Esophagus mucosa (tissue), 1 donor: ENCODE data around the gene PHACTR3. TPM values are rescaled to one million over a fixed set of nuclear protein-coding genes. Genes with fewer than 3 reads are reported as not detected.

Experiments used
- ATAC-seq: fragments of 200-7000 bp; cut with Tn5 transposase; one replicate; pipeline ENCODE4 v1.9.1; 2020
- total RNA-seq: library from RNA; stranded (reverse); gene quantifications from one replicate; pipeline ENCODE4 v1.2.4, GENCODE V29; 2023
- donor health status: DM: yes; HTN: yes; CAD: no.

The PHACTR3 gene
- total RNA-seq, 1 donor from 2014 or later, result not detected

DNA sequence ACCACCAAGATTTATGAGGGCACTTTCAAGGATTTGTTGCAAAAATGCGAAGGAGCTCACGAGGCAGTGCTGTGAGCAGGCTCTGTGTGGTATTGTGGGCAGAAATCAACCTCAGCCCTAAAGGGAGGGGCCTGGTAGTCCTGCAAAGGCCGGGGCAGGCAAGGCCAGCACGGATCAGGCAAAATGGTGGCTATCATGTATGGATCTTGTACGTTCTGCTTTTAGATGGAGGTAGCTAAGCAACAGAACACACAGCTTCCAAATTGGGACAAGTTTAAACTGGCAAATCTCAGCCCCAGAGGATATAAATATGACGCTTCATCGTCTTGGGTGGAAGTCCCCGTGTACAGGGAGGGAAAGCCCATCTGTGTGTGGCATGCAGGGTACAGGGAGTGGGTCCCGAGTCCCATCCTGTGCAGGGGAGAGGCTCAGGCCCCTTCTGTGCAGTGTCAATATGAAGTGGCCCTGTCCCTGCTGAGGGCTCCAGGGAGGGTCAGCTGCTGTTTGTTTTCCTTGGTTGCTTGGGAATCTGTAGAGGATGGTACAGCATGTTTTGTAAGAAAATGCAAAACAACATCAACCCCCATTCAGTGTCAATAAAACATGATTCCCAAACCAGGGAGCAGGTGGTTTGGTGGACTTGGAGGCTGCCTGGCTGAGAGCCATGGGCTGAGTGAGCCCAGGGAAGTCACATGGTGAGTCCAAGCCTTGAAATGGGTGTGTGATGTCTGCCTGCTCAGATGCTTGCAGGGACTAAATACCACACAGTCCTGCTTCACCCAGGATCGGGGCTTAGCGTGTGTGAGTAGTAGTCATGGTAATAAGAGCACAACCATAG lies 216.1 kb downstream of the PHACTR3 start:
- no peak for ATAC-seq

DNA sequence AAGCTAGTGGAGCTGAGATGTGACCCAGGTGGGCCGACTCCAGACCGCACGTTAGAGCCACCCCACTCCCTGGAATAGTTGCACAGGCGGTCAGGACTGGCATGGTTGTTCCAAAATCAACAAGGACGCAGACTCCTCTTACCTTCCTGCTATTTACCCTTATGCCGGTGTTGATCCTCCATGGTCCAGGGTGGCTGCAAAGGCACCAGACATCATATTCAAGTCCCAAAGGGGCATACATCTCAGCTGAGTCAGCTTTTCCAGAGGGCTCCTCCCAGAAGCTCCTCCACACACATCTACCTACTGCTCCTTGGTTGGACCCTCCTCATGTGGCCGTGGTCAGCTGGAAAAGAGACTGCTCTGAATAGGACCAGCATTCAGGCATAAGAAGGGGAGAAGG lies 216.9 kb downstream of the PHACTR3 start:
- ATAC-seq, result no peak

DNA sequence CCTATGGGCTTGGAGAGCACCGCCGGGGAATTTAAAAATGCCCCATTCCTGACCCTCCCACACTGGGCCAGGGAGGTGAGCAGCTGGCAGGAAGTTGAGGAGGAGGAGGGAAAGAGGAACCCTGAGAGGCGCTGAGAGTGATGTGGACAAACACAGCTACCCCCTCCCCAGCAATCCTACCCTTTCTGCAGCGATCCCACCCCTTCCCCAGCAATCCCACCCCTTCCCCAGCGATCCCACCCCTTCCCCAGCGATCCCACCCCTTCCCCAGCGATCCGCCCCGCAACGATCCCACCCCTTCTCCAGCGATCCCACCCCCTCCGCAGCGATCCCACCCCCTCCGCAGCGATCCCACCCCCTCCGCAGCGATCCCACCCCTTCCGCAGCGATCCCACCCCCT lies 217.4 kb downstream of the PHACTR3 start:
- no peak for ATAC-seq

DNA sequence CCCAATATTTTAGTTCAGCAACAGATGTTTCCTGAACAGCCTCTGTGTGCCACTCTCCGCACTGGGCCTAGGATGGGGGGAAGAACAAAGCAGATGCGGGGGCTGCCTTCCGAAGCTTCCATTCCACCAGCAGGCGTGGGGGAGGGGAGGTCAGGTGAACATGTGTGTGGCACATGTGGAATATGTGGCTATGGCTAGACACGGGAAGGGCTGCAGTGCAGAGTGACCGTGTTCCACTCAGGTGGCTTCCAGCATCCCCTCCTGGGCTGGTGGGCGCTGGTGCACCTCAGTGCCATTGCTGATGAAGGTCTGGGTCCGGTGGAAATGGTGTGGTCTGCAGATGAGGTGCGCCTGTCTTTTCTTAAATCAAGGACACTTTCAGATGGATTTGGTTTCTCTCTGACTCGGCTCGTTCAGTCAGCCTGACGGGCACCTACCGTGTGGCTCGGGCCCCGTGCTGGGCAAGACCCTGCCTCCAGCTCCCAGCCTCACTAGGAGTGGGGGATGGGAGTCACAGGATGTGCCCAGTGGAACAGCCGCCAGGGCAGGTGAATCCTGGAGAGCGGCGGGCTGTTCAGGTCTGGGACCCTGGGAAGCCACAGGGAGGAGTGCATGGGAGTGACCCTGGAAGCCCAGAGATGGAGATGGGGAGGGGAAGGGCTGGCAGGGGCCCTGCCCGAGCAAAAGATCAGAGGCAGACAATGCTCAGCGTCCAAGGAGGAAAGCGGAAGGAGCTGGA lies 218.1 kb downstream of the PHACTR3 start:
- ATAC-seq, result no peak

DNA sequence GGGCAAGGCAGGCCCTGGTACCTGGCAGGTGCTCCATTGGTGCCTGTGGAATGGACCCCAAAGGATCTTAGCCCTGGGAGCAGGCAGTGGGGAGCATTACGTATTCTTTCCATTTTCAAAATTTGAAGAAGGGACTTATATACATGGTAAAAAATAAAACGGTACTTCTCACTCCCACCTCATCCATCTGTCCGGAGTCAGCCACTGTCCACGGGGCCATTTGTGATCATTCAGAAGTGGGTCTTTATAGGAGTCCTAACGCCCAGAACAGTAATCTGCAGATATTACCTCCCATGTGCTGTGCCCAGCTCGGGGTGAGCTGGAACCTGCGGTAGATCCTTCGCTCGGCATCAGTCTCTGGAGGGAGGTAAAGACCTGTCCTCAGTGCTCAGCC lies 218.7 kb downstream of the PHACTR3 start:
- ATAC-seq, result no peak

DNA sequence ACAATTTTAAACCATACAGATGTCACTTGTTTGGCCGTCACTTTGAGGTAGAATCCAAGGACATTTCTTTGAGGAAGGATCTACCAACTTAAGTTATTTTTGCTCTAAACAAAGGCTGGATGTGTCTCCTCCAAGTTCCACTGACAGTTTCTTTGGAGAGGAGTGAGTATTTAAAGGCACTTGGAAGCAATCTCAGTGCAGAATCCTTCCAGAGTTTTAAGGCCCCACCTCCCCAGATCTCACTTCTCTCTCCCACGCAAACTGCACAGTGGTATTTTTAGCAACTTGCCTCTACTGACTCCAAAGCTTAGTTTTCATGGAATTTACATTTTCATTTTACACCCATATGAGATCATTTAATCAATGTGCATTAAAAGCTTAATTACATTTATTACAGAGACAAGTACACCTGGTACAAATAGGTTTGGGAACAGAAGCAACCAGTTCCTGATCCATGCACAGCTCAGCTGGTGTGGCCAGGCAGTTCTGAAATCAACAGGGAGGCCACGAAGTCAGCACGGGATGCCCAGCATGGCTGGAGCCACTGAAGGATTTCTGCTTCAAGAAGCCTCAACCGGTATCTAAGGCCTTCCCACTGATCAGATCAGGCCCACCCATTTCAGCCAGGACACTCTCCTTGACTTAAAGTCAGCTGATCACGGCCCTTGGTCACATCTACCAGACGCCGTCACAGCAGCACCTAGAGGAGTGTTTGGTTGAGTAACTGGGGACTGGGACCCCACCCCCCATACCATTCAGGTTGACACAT lies 219.3 kb downstream of the PHACTR3 start:
- no peak for ATAC-seq

DNA sequence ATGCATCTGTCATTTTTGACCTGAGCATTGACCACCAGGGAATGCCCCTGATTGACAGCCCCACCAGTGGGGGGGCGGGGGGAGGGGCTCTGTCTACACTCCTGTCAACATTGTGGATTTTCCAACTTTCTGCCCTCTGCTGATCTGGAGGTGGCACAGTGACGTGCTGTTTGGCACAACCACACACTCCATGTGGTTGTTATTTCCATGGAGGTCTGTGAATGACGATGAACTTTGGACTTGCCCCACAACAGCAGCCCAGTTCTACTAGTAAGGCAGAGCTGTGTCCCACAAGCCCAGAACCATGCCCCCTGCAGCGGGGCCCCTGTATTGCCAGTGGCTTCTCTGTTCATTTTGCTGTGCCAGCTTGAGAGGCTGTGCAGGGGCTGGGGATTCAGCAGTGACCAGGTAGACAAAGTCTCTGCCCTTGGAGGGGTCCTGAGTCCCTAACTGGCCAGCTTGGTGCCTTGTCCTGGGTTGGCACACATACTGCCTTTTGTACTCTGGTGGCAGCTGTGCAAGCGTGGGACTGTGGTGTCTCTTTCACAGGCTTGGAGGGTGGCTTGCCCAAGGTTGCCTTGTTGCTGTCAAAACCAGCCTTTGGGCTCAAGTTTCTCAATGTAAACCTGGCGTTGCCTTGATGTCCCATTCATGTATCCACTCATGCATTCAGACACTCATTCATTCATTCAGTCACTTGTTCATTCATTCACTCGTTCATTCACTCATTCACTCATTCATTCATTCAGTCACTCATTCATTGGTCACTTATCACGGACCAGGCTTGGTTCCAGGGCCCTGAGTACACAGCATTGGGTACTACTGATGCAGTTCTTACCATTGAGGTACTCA lies 220.6 kb downstream of the PHACTR3 start:
- no peak for ATAC-seq

DNA sequence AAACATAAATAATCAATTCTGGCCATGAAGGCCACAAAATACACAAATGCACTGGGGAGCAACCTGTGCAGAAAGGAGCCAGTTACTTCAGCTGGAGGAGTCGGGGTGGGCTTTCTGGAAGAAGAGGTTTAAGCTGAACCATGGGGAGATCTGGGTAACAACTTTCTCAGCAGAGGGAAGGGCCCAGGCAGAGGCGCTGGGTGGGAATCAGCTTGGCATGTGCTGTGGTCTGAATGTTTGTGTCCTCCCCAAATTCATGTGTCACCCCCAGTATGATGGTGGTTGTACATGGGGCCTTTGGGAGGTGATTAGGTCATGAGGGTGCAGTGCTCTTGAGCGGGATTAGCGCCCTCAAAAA lies 221.2 kb downstream of the PHACTR3 start:
- ATAC-seq, result no peak

DNA sequence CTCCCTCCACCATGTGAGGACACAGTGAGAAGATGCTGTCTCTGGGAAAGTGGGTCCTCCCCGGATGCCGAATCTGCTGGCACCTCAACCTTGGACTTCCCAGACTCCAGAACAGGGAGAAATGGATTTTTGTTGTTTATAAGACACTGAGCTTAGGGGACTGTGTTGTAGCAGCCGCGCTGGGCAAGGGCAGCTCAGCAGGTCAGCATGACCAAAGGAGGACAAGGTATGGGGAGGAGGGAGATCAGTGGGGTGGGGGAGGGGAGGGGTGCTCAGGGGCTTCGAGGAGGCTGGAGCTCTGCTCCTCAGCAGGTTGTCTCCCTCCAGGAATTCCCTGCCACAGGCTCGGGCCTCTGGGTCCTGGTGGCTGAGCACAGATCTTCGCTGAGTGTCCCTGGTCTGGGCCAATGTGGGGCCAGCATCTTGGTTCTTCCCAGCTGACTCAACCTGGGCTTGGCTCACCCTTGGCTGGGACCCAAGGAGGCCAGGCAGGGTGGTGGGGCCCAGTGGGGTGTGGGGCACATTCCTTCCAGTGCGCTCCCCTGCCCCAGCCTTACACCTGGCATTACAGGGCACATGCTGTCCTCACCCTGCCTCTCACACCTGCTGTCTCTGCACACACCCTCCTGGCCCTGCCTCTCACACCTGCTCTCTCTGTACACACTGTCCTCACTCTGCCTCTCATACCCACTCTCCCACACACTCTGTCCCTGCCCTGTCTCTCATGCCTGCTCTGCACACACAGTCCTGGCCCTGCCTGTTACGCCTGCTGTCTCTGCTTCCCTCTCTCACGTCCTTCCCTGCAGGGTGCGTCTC lies 221.8 kb downstream of the PHACTR3 start:
- ATAC-seq, result peak; percentile 72

DNA sequence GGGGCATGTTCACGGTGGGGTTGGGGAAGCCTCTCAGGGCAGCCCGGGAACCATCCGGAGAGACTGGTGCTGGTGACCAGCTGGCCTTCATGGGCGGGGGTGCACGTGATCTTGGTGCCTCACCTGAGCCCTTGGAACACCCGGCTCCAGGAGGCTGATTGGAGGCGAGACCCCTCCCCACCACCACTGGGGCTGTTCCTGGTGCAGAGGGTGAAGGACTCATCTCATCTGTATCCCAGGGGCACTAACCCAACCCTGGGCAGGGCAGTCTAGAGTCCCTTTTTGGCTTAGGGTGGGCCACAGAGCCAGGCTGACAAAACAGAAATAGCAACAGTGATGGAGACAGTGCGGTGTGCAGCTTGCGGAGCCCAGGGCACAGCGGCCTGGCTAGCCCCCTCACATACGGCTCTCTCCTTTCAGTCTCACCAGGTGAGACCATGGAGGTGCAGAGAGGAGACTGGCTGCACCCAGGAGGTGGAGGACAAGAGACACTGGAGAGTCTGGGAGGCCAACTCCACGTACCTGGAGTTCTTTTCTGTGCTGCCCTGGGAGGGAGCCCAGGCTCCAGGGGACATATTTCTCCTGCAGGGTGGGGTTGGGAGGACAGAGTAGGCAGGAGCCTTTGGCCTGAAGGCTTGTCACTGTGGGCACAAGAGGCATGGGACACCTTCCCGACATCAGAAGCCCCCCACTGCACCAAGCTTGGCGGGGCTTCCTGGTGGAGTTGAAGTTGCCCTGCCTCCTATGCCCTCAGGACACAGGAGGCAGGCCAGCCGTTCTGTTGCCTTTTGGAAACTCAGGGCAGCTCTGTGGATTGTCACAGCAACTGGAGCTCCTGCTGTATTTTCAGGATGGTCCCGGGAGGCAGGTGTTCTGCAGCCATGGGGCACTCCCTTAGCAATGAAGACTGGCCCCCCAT lies 223.1 kb downstream of the PHACTR3 start:
- no peak for ATAC-seq

DNA sequence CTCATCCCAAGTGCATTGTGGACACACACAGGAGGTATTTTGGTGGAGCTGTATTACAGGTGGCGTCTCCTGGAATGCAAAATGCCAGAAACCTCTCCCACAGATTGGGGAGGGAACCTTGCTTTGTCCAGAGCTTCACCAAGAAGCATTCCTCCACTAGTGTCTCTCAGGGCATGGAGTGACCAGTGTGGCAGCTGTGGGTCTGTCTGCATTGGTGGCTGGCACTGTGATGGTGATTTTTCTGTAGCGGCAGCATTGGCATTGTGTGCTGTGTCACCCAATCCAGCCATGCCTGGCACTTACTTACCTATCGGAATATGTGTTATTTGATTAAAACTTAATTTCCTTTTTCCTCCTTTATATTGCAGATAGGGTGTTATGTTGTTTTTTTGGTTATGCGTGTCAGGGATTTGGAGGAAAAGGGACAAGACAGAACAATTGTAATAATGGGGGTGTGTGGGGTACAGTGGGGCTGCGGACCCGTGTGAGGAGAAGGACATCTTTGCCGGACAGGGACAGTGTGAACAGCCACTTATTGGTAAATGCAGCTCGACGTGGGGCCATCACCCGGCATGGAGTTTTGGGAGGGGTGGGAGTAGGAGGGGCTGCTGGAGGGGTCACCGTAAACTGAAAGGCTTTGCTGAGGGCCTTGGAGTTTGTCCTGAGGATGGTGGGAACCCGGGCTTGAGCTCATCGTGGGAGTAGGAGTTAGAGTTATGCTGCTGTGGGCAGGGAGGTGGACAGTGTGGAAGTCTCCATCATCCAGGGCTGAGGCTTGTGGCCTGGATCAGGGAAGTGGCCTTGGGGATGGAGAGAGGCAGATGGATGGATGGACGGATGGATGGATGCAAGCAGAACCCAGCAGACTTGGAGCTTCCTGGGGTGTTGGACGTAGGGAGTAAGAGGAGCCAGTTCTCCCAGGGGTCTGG lies 224.0 kb downstream of the PHACTR3 start:
- ATAC-seq, result no peak

DNA sequence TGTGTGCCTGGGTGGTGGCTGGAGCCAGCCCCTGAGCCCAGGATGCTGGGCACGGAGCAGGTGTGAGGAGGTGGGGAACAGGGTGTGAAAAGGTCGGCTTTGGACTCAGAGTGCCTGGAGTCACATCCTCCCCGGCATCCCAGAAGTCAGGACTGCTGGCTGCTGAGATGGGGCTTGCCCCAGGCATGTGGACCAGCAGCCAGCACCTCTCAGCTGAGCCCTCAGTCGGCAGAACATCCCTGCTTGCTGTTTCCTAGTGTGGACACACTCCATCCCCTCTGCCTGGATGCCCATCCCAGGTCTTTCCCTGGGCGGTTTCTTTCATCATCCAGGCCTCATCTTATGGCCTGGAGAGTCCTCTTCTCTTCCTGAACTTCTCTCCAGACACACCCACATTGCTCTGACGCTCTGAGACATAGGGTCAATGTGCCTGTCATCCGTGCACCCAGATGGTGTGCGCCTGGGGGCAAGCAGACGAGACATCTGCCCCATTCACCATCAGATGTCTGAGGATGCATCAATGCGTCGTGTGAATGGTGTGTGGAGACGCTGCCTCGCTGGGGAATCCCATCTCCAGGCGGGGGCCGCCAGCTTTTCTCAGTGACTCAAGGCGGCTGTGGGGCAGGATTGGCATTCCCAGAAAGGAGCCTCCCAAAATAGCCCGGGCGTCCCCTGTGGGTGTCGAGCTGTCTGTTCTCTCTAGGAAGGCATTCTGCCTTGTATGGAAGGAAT lies 224.9 kb downstream of the PHACTR3 start:
- no peak for ATAC-seq

DNA sequence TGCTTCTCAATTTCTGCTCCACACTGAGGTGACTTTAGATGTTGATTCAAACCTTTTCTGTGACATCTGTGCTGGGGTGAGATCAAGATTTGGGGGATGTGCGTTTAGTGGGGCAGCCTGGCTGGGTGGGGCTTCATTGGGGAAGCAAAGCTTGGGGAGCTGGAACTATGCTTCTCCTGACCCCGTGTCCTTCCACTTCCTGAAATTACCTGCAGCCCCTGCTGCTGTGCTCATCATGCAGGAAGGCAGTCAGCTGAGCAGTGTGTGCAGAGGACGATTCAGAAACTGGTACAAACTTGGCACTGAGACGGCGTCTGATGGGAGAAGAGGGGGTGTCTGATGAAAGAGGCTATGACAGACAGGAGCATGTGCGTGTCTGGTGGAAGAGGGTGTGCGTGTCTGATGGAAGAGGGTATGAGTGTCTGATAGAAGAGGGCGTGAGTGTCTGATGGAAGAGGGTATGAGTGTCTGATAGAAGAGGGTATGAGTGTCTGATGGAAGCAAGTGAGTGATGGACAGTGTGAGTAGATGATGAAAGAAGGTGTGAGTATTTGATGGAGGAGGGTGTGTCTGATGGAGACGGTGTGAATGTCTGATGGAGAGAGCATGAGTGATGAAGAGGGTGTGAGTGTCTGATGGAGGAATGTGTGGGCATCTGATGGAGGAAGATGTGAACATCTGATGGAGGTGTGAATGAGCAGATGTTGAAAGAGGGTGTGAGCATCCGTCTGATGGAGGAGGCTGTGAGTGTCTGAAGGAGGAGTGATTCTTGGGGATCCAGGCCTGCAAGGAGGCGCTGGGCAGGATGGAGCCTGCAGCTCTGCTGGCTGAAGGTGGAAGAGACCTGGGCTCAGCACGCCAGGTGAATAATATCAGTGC lies 225.7 kb downstream of the PHACTR3 start:
- no peak for ATAC-seq

DNA sequence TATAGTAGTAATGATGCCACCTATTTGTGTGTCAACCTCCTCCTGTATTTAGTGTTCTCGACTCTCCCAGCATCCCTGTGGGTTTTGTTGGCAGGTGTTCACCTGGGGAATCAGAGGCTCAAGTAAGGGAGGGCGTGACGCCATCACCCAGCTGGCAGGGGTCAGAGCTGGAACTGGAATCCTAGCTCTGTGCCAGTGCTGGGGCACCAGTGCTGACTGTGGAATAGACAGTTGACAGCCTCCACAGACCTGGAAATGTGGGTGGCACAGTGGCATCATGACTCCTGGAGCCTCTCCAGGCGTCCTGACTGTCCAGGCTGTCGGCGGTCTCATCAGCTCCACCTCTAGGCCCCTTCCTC lies 226.3 kb downstream of the PHACTR3 start:
- ATAC-seq, result no peak

DNA sequence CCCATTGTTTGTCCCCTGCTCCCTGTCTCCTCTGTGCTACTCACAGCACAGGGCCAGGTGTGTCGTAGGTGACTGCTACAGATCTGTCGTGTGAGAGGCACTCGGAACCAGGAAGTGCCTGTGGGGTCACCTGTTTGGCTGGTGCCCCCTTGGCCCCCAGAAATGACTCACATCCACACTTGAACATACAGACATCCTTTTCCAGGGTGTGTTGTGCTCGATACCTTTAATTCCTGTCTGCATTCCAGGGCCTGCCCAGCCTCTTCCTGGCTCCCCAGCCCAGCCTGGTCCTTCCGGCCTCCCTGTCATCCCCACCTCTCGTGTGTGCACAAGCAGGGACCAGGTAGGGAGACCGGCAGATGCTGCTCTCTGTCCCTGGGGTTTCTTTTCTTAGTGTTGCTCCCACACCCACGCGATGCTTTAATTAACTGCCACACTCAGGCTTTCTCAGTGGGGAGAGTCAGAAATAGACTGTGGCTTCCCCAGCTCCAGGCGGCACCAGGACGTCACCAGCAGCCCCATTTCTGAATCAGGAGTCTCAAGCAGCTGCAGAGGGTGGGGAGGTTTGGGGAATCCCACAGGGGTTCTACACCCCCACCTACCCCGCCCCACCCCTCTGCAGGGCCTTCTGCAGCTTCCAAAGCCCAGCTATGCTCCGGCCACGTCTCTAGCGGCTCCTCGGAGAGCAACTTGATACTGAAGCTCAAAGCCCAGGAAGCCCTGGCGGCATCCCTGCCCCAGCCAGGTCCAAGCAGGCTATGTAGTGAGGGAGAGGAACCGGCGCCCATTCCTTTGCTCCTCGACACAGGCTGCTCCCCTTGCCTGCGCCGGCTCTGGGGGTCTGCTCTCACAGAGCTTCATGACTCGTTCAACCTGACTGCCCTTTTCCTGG lies 226.9 kb downstream of the PHACTR3 start:
- no peak for ATAC-seq

DNA sequence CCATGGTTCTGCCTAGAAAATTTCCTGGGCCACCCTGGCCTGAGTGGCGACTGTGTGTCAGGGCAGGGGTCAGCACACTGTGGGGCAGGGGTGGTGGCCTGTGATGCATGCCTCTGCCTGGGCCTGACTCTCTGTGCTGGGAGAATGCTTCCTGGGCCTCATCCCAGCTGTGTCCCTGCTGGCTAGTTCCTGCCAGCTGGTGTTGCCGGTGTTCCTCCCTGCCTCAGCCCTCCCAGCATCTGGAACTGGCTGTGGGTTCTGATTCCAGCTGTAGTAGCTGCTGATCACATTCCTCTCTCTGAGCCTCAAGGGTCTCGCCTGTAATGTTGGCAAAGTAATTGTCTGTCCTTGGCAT lies 227.6 kb downstream of the PHACTR3 start:
- ATAC-seq, result no peak
